Measurements from ENCODE around the gene KLRC2. TPM values are rescaled to one million over a fixed set of nuclear protein-coding genes. Genes with fewer than 3 reads are reported as not detected.

The KLRC2 gene
- polyA plus RNA-seq, 4 donors: not detected

Other genes starting within 250 kb of the KLRC2 start
- 10 to 100 TPM; 71.8 to 85.3 (median 77.1) TPM for gene GABARAPL1, start 223.1 kb downstream of the KLRC2 start, polyA plus RNA-seq (ENCODE audit: insufficient read length in 4 of 4)
- gene KLRD1, start 128.1 kb downstream of the KLRC2 start, polyA plus RNA-seq (ENCODE audit: insufficient read length in 4 of 4): 1 to 10 TPM in 1 of 4 donors, under 1 TPM in 3; 0.22 to 1.2 (median 0.59) TPM
- gene KLRK1, start 46.0 kb downstream of the KLRC2 start, polyA plus RNA-seq (ENCODE audit: insufficient read length in 4 of 4): 1 to 10 TPM in 1 of 4 donors, under 1 TPM in 3; 0.42 to 1.2 (median 0.61) TPM
- gene KLRC4, start 26.3 kb downstream of the KLRC2 start, polyA plus RNA-seq (ENCODE audit: insufficient read length in 4 of 4): under 1 TPM in 2 of 4 donors, not detected in 2; 0.06 to 0.21 TPM
- under 1 TPM in 1 of 4 donors, not detected in 3; 0.10 TPM for gene KLRC3, start 15.4 kb downstream of the KLRC2 start, polyA plus RNA-seq (ENCODE audit: insufficient read length in 4 of 4)
- 1 to 10 TPM in 1 of 4 donors, under 1 TPM in 3; 0.38 to 1.4 (median 0.67) TPM for gene KLRC1, start 17.4 kb upstream of the KLRC2 start, polyA plus RNA-seq (ENCODE audit: insufficient read length in 4 of 4)
- gene EIF2S3B, start 69.9 kb upstream of the KLRC2 start, polyA plus RNA-seq (ENCODE audit: insufficient read length in 4 of 4): 10 to 100 TPM in 1 of 4 donors, 1 to 10 TPM in 3; 1.5 to 11.5 (median 5.7) TPM
- 10 to 100 TPM; 36.7 to 48.8 (median 44.0) TPM for gene MAGOHB, start 177.6 kb upstream of the KLRC2 start, polyA plus RNA-seq (ENCODE audit: insufficient read length in 4 of 4)
- gene STYK1, start 238.0 kb upstream of the KLRC2 start, polyA plus RNA-seq (ENCODE audit: insufficient read length in 4 of 4): 1 to 10 TPM in 1 of 4 donors, under 1 TPM in 3; 0.70 to 1.2 (median 0.94) TPM

Measured in right renal pelvis (tissue), 4 donors.